Endodermal cell (in vitro differentiated cells): ENCODE results near the gene KHK. TPM values are rescaled to one million over a fixed set of nuclear protein-coding genes. Genes with fewer than 3 reads are reported as not detected.

Source experiments
- DNase-seq: peaks from one replicate; pipeline ENCODE4 v3.0.0-alpha.2; 2017
- H3K27ac ChIP-seq: 2 replicates; pipeline ENCODE4 v1.5.1; 2013; ENCODE audit warnings: mild to moderate bottlenecking, low read depth, low read length, moderate library complexity
- H3K27me3 ChIP-seq: 2 replicates; pipeline ENCODE4 v1.6.1; 2013; ENCODE audit warnings: mild to moderate bottlenecking, low read length, moderate library complexity; ENCODE audit not compliant: insufficient read depth, control insufficient read depth, poor library complexity, severe bottlenecking
- H3K36me3 ChIP-seq: 2 replicates; pipeline ENCODE4 v1.7.0; 2013; ENCODE audit warnings: mild to moderate bottlenecking, low read length, moderate library complexity; ENCODE audit not compliant: control insufficient read depth, insufficient read depth
- H3K4me1 ChIP-seq: one replicate; pipeline ENCODE4 v1.7.0; 2013; ENCODE audit warnings: low read length; ENCODE audit not compliant: control insufficient read depth, insufficient read depth
- H3K4me3 ChIP-seq: 2 replicates; pipeline ENCODE4 v1.5.1; 2013; ENCODE audit warnings: mild to moderate bottlenecking, low read length, moderate library complexity
- H3K9ac ChIP-seq: 2 replicates; pipeline ENCODE4 v1.6.1; 2013; ENCODE audit warnings: mild to moderate bottlenecking, low read length, moderate library complexity; ENCODE audit not compliant: poor library complexity, severe bottlenecking; ENCODE audit errors: extremely low read depth
- H3K9me3 ChIP-seq: 2 replicates; pipeline ENCODE4 v1.6.1; 2013; ENCODE audit warnings: mild to moderate bottlenecking, low read length, moderate library complexity; ENCODE audit not compliant: control insufficient read depth
- H3K27ac Mint-ChIP-seq: 2 replicates; pipeline ENCODE4 v1.8.0; 2020; ENCODE audit warnings: mixed read lengths
- H3K27me3 Mint-ChIP-seq: 2 replicates; pipeline ENCODE4 v1.8.0; 2021; ENCODE audit warnings: mild to moderate bottlenecking, mixed read lengths; ENCODE audit not compliant: insufficient read depth
- H3K36me3 Mint-ChIP-seq: 2 replicates; pipeline ENCODE4 v1.8.0; 2020; ENCODE audit warnings: low read depth, mixed read lengths
- H3K4me1 Mint-ChIP-seq: 2 replicates; pipeline ENCODE4 v1.8.0; 2020; ENCODE audit warnings: mixed read lengths
- H3K4me3 Mint-ChIP-seq: 2 replicates; pipeline ENCODE4 v1.8.0; 2020; ENCODE audit warnings: mild to moderate bottlenecking, moderate library complexity, mixed read lengths
- H3K9me3 Mint-ChIP-seq: 2 replicates; pipeline ENCODE4 v1.8.0; 2020; ENCODE audit warnings: mild to moderate bottlenecking, mixed read lengths
- CTCF ChIP-seq: fragments of 200-600 bp; sonication (generic); conservative IDR thresholded peaks from 2 replicates; pipeline ENCODE4 v1.5.0; 2021; ENCODE audit warnings: antibody characterized with exemption, mild to moderate bottlenecking
- WGBS, 2 experiments: methylation state at CpG; one replicate each; pipeline versions ENCODE4 v1.1.5 to v1.1.7; 2013; ENCODE audit warnings: missing lambda C conversion rate in 2 of 2, mixed read lengths in 1 of 2; ENCODE audit not compliant: insufficient coverage in 1 of 2, insufficient read length in 1 of 2; 5-methylcytosine and 5-hydroxymethylcytosine counted together
- total RNA-seq, 2 donors: library from RNA; stranded (reverse); fragmentation: NEBNext Ultra II Directional in 1 of 2; extraction: Animal tissue kit (Norgen Biotek cat#: 25700) in 1 of 2; gene quantifications; 2 replicates in 1 of 2; 3 replicates in 1 of 2; pipeline ENCODE4 v1.2.1, GENCODE V29; 2021

KHK gene
- total RNA-seq, 2 donors from 2014 or later = 3.3 to 3.9 TPM

GRCh38 chr2:27084297-27085061 lies 2.1 kb upstream of the KHK start:
- Mint-ChIP-seq H3K4me3 (no peak overlapping the region), H3K27ac (no peak overlapping the region), H3K27me3 (peaks cover 26% of the 10 kb centered on the region), H3K4me1 (peaks cover 9% of the 10 kb centered on the region), H3K9me3 (no peaks in the 10 kb centered on the region), H3K36me3 (no peaks in the 10 kb centered on the region)
- 76 to 89% methylated on average over 5 to 6 of the region's 6 CpGs for WGBS, 2 experiments
- H3K9ac ChIP-seq = no peak overlapping the region
- DNase-seq = no peak
- H3K9me3 ChIP-seq = no peaks in the 10 kb centered on the region
- TF ChIP-seq CTCF = no peak
- H3K4me3 ChIP-seq = no peak overlapping the region
- no peaks in the 10 kb centered on the region for H3K4me1 ChIP-seq
- peaks cover 26% of the 10 kb centered on the region for H3K27me3 ChIP-seq
- H3K36me3 ChIP-seq = no peaks in the 10 kb centered on the region
- H3K27ac ChIP-seq = no peak overlapping the region

DNA sequence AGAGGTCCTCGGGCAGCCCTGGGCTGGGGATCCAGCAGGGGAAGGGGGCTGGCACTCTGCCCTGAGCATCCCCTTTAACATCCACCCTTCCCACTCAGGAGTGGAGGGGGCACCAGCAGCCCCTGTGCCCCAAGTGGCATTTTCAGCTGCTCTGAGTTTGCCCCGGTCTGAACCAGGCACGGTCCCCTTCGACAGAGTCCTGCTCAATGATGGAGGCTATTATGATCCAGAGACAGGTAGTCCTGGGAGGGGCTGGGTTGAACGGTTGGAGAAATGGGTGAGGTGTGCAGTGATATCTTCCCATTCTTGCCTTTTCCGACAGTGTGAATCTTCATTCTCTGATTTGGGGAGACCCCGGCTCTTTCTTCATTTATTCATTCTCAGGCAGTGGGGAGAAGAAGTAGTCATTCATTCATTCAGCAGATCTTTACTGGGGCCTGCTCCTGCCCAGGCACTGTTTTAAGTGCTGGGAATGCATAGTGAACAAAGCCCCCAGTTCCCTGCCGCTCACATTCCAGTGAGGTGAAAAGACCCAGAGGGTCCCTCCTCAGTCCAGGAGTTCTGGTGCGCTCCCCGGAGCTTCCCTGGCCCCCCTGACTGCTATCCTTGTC lies 1.4 kb upstream of the KHK start:
- Histone ChIP-seq H3K36me3 (no peaks in the 10 kb centered on the region), H3K4me3 (peak overlapping the region; percentile 81), H3K27me3 (peaks cover 26% of the 10 kb centered on the region), H3K27ac (no peak overlapping the region), H3K9ac (no peak overlapping the region), H3K9me3 (no peaks in the 10 kb centered on the region), H3K4me1 (no peaks in the 10 kb centered on the region)
- Mint-ChIP-seq H3K9me3 (no peaks in the 10 kb centered on the region), H3K4me1 (peaks cover 9% of the 10 kb centered on the region), H3K36me3 (no peaks in the 10 kb centered on the region), H3K27ac (no peak overlapping the region), H3K27me3 (peaks cover 28% of the 10 kb centered on the region), H3K4me3 (peak overlapping the region; percentile 58)
- TF ChIP-seq CTCF = no peak
- DNase-seq = no peak
- 47 to 65% methylated on average over 3 to 9 of the region's 10 CpGs for WGBS, 2 experiments

GRCh38 chr2:27085673-27086089 lies 891 bp upstream of the KHK start:
- DNase-seq = peak; percentile 85
- Mint-ChIP-seq H3K4me3 (peak overlapping the region; percentile 58), H3K4me1 (peaks cover 9% of the 10 kb centered on the region), H3K27me3 (peaks cover 28% of the 10 kb centered on the region), H3K36me3 (no peaks in the 10 kb centered on the region), H3K9me3 (no peaks in the 10 kb centered on the region), H3K27ac (no peak overlapping the region)
- Histone ChIP-seq H3K27me3 (peaks cover 26% of the 10 kb centered on the region), H3K9me3 (no peaks in the 10 kb centered on the region), H3K36me3 (no peaks in the 10 kb centered on the region), H3K4me3 (peak overlapping the region; percentile 81), H3K9ac (peak overlapping the region; percentile 66), H3K27ac (no peak overlapping the region), H3K4me1 (no peaks in the 10 kb centered on the region)
- 4 to 5% methylated on average over 18 to 38 of the region's 38 CpGs for WGBS, 2 experiments
- peak; percentile 47 for TF ChIP-seq CTCF
